ENCODE measurements around the gene APOBEC3H.

The APOBEC3H gene

GRCh38 chr22:39114112-39114511 is 17.1 kb downstream of the APOBEC3H start:
- no peak for DNase-seq

DNA sequence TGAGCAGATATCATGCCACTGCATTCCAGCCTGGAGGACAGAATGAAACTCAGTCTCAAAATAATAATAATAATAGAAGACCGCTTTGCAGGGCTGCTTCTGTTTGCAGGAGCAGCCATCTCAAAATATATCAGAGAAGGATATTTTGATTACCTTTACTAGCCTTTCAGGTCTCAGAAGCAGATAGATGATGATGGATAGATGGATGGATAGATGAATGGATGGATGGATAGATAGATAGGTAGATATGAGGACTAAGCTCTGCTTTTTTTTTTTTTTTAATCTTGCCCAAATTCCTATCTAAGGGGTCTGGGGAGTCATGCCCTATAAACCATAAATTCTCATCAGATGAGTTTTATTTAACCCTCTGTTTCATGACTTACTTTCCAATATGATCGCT is 18.5 kb downstream of the APOBEC3H start:
- no peak for DNase-seq

DNA sequence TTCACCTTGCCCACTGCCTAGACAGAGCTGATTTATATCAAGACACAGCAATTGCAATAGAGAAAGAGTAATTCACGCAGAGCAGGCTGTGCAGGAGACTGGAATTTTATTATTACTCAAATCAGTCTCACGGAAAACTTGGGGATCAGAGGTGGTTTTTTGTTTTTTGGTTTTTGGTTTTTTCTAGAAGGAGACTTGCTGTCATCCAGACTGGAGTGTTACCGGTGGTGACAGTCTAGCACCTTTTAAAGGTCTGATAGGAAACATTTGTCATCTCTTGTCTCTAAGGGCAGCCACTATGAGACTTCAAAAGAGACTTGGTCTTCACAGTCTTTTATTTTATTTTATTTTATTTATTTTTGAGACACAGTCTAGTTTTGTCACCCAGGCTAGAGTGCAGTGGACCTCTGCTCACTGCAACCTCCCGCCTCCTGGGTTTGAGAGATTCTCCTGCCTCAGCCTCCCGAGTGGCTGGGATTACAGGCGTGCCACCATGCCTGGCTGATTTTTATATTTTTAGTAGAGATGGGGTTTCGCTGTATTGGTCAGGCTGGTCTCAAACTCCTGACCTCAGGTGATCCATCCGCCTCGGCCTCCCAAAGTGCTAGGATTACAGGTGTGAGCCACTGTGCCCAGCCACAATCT is 19.1 kb downstream of the APOBEC3H start:
- DNase-seq, result no peak

- DNase-seq, result peak; percentile 61
These were observed 20.6 kb downstream of the APOBEC3H start for GRCh38 chr22:39117585-39118191.

DNA sequence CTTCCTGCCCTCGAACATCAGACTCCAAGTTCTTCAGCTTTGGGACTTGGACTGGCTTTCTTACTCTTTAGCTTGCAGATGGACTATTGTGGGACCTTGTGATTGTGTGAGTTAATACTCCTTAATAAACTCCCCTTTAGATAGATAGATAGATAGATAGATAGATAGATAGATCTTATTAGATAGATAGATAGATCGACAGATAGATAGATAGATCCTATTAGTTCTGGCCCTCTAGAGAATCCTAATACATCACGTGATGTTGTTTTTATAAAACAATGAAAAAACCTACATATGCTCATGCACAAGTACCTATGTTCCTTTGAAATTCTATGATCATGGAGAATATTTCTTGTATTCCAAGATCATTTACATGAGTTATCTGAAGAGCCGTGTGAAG is 23.9 kb downstream of the APOBEC3H start:
- DNase-seq, result no peak

DNA sequence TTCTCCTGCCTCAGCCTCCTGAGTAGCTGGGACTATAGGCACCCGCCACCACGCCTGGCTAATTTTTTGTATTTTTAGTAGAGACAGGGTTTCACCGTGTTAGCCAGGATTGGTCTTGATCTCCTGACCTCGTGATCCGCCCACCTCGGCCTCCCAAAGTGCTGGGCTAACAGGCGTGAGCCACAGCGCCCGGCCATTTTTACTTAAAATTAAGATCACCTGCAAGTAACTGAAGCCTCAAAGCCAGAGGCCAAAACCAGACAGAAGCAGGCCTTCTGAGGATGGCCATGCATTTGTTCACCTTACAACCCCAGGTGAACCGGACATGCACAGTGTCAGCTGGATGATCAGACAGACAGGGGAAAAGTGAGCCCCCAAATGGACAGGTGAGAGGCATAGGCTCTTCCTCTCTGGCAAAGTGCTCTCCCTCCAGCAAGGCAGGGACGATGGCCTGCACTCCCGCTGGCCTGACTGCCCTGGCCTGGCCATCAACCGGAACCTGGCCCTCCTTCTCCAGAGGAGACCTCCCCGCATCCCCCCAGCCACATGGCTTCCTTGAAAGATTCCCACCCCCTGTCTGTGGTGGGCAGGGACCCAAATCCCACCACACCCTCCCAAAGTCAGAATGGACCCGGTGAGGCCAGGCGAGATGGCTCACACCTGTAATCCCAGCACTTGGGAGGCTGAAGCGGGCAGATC is 25.9 kb downstream of the APOBEC3H start:
- DNase-seq, result no peak

GRCh38 chr22:39123751-39124581 is 26.9 kb downstream of the APOBEC3H start:
- no peak for DNase-seq

- DNase-seq, result no peak
These were observed 28.6 kb downstream of the APOBEC3H start for GRCh38 chr22:39125622-39126021.

DNA sequence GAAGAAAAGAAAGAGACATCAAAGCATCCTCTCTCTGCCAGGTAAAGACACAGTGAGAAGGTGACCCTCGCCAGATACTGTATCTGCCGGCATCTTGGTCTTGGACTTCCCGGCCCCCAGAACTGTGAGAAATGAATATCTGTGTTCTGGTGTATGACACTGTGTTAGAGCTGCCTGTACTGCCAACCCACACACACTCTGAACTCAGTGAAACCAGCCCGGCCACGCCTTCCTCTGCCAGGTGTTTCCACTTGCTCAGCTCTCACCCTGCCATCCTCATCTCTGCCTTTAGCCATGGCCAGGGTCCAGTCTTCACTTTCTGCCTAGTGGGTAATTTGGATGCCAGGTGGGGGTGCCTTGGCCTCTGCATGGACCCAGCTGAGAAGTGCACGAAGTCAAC is 31.5 kb downstream of the APOBEC3H start:
- no peak for DNase-seq

GRCh38 chr22:39129081-39129480 is 32.0 kb downstream of the APOBEC3H start:
- DNase-seq, result no peak

DNA sequence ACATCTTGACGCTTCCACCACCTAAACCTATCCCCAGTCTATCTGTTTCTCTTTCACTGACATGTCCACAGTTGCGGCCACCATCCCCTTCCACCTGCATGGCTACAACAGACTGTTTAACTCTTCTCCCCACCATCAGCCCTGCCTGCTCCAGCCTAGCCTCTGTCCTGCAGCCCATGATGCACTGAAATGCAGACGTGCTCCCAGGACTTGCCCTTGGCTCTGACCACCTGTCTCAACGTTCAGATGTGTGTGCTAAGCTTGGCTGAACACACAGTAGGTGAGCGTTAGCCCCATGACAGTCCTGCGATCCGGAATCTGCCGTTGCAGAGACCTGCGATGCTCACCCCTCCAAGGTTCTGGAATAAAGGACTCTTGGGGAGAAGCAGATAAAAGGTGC is 32.7 kb downstream of the APOBEC3H start:
- DNase-seq, result no peak

DNA sequence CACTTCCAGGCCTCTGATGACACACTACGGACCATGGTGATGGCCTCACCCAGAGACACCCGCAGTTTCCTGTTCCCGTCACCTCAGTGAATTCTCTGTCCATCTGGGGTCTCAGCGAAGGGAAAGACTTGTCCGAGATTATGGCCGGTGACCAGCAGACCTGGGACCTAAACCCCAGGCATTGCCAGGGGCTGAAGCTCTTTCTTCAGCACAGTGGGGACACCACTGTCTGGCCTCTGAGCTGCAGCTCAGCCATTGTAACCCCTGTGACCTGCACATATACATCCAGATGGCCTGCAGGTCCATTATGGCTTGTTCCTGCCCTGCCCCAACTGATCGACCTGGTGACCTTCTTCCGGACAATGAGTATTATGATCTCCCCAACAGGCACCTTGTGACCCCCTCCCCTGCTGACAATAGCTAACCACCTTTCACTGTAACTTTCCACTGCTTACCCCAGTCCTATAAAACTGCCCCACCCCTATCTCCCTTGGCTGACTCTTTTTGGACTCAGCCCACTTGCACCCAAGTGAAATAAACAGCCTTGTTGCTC is 33.2 kb downstream of the APOBEC3H start:
- no peak for DNase-seq

DNA sequence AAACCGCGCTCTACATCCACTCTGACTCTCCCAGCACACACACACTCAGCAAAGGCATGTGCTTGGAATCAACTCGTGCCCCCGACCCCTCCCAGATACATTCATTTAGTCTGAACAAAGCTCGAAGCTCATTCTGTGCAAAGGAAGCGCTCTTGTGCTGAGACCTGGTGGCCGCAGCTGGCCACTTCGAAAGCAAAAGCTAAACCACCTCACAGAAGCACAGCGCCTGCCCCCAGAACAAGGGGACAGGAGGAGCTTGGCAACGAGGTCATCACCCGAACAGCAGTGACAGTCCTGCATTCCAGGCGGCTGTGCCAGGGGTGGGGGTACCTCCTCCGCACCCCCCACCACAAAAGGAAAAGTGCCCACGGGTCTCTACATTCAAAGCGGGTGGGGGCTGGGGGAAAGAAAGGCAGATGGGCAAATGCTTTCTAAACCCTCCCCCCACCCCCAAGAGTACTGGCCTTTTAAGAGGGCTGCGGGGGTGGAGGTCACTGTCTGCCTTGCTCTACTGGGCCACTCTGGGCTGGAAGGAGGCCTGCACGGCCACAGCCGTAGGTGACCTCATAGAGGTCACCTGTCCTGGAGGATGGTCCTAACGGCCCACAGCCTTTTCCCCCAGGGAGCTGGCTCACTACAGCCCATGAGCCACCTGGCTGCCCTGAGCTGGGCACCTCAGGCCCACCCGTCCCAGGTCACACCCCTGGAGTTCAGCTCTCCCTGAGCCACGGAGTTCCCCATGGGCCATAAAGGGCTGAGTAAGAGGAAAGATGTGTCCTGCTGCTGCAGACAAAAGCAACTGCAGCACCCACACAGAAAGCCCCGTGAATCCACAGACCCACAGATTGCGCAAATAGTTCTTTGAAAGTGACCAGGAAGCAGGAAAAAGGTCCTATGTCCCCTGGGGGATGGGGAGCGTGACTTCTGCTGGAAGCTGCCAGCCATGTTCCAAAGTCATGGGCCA is 34.1 kb downstream of the APOBEC3H start:
- no peak for DNase-seq

DNA sequence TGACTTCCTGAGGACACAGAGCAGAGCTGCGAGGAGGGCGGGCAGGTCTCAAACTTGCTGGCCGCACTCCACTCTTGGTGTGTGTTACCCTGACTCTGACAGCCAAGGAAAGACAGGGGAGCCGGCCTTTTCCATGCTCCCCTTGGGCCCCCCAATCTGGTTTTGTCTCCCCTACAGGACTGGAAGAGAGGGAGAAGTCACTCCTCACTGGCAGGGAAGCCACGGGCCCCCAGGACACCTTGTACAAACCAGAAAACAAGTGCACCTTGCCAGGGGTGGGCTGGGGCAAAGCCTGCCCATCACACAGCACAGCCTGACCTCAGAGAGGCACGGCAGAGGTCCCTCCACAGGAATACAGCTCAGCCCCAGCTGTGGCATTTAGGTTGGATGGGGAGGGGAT is 35.2 kb downstream of the APOBEC3H start:
- DNase-seq, result no peak

DNA sequence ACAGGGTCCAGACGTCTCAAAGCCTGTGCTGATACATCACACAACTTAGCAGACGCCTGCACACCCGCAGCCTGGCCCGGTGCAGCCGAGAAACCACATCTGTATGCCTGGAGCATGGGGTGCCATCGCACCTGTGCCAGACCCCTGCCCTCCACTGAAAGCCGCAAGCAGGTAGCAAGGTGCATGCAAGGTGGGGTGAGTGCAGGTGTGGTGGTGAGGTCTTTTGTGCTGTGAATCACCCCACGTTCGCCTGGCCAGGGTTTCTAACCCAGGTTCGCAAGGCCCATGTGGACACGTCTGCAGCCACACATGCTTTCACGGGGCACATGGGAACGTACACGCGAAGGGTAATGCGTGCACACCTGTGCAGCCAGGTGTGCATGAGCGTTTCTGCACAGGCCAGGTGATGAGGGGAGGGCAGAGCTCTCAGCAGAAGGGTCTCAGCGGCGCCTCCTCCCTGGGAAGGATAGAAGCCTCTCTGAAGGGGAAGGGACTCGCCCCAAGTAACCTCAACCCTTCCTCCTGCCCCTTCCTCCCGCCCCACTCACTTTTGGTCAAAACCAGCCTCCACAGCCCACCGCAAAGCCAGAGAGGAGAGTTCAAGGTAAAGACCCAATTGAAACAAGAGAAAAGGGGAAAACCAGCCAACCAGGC is 36.0 kb downstream of the APOBEC3H start:
- no peak for DNase-seq

- no peak for DNase-seq
These were observed 36.8 kb downstream of the APOBEC3H start for GRCh38 chr22:39133871-39134270.

DNA sequence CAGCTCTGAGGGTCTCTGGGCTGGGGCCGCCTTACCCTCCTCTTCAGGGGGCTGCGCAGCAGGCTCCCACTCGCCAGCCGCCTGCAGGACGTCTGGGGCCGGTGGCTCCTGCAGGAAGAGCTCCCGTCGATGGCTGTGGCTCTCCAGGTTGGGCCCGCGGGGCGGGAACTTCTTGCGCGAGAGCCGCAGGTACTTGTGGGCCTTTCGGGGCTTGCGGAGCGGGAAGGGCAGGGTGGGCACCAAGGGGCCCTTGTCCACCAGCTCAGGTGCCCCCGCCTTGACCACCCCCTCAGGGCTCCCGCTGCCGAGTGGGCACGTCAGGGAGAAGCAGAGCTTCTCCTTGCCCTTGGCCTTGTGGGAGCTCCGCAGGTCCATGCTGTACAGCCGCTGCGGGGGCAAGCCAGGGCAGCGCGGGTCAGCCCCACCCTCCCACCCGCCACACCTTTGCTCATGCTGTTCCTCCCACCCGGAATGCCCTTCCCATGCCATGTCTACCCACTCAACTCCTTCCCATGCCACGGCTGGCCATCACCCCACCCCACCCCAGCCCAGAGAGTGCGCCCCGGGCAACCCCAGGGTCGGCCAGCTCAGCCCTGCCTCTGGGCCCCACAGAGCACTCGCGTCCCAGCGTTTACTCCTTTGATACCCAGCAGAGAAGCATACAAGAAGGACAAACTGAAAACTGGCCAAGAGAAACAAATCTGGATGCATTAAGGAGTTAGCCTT is 37.5 kb downstream of the APOBEC3H start:
- no peak for DNase-seq

- no peak for DNase-seq
These were observed 38.2 kb downstream of the APOBEC3H start for GRCh38 chr22:39135092-39135896.

DNA sequence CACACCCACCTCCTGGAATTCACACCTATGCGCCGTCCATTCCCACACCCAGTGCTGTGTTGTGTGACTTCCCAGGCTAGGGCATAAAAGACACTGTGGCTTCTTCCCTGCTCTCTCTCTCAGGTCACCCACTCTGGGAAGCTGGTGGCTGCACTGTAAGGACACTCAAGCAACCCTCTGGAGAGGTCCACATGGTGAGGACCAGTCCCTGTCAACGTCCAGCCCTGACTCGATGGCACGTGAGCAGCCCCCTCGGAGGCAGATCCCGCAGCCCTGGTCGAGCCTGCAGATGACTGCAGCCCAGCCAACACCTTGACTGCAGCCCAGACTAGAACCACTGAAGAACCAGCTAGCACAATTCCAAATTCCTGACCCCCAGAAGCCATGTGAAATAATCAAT is 39.3 kb downstream of the APOBEC3H start:
- DNase-seq, result no peak

All from effector CD4-positive, alpha-beta T cell (primary cell).